Measurements from ENCODE around the gene UFSP1.

DNA sequence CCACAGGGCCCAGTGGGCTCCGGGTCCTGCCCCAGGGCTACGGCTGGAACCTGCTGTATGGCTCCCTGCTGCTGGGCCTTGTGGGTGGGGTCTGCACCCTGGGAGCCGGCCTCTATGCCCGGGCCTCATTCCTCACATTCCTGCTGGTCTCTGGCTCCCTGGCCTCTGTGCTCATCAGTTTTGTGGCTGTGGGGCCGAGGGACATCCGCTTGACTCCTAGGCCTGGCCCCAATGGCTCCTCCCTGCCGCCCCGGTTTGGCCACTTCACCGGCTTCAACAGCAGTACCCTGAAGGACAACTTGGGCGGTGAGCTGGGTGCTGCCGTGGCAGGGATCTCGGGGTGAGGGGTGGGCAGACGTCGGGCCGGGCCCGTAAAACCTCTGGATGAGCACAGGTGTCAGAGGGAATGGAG lies 32.6 kb downstream of the UFSP1 start:
- TF ChIP-seq EZH2 (optimal IDR thresholded peaks at IDR 0.05; ENCODE audit: low read depth, low read length), result no peak
- no peak for TF ChIP-seq CTCF (IDR thresholded peaks at IDR 0.05; ENCODE audit: low read length)
